Lower leg skin (tissue), 4 donors: ENCODE results near the gene WDTC1. TPM values are rescaled to one million over a fixed set of nuclear protein-coding genes. Genes with fewer than 3 reads are reported as not detected.

Experiments used
- DNase-seq, 2 donors: peaks; one replicate each; pipeline ENCODE4 v3.0.0-alpha.2; 2019; ENCODE audit warnings: low spot score in 2 of 2
- H3K4me3 ChIP-seq: fragments of 200-600 bp; sonication (generic); 2 replicates; pipeline ENCODE4 v1.5.1; 2017; ENCODE audit warnings: mild to moderate bottlenecking, low read depth; ENCODE audit not compliant: poor library complexity, severe bottlenecking
- POLR2A ChIP-seq, 2 donors: fragments of 450-650 bp; IDR thresholded peaks; one replicate each; pipeline ENCODE4 v1.6.1; 2016 to 2017; ENCODE audit warnings: antibody characterized with exemption in 2 of 2, mild to moderate bottlenecking in 1 of 2, moderate library complexity in 1 of 2
- WGBS, 2 donors: methylation state at CpG; one replicate each; pipeline ENCODE4 v1.1.5; 2018; 5-methylcytosine and 5-hydroxymethylcytosine counted together
- intact Hi-C: fragments of 100-400 bp; cut with DNase I; formaldehyde crosslinking; loops from one replicate; pipeline ENCODE4 v1.15.0; 2023; ENCODE audit warnings: low total_unique reads
- total RNA-seq, 4 donors: library from RNA; depleted of rRNA; stranded (reverse); fragments of >200 nt; gene quantifications; one replicate each; pipeline ENCODE4 v1.1.0, GENCODE V29; 2016
- TF ChIP-seq, protein P1 (sequence below), 3 donors: fragments of 450-650 bp; IDR thresholded peaks; one replicate each; pipeline ENCODE4 v1.5.1; 2016; ENCODE audit warnings: antibody characterized with exemption in 3 of 3, mild to moderate bottlenecking in 3 of 3, moderate library complexity in 2 of 3

Gene WDTC1
- total RNA-seq, 4 donors from 2014 or later: 43.8 to 75.6 (median 65.1) TPM

DNA sequence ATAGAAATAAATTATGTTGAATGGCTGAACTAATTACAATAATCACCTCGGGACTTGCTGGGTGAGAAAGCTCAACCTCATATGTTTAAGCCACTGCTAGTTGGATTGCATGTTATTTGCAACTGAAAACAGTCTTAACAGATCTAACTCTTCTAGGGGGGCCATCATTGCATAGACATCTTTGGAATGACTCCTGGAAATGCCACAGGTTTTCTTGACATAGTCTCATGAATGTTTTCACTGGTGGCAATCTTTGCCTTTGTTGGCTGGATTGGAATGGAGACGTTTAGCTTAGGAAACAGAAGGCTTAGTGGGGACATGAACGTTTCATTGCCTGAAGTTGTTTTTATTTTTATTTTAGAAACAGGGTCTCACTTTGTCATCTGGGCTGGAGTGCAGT, 8.8 kb upstream of the WDTC1 start:
- TF ChIP-seq POLR2A (IDR thresholded peaks at IDR 0.05): no peak
- TF ChIP-seq, protein P1, sequence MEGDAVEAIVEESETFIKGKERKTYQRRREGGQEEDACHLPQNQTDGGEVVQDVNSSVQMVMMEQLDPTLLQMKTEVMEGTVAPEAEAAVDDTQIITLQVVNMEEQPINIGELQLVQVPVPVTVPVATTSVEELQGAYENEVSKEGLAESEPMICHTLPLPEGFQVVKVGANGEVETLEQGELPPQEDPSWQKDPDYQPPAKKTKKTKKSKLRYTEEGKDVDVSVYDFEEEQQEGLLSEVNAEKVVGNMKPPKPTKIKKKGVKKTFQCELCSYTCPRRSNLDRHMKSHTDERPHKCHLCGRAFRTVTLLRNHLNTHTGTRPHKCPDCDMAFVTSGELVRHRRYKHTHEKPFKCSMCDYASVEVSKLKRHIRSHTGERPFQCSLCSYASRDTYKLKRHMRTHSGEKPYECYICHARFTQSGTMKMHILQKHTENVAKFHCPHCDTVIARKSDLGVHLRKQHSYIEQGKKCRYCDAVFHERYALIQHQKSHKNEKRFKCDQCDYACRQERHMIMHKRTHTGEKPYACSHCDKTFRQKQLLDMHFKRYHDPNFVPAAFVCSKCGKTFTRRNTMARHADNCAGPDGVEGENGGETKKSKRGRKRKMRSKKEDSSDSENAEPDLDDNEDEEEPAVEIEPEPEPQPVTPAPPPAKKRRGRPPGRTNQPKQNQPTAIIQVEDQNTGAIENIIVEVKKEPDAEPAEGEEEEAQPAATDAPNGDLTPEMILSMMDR (IDR thresholded peaks at IDR 0.05): no peak
- intact Hi-C loops: no loop called here
- 71 to 82% methylated on average over 3 of the region's 3 CpGs for WGBS, 2 donors
- no peak for DNase-seq
- H3K4me3 ChIP-seq: no peak overlapping the region

DNA sequence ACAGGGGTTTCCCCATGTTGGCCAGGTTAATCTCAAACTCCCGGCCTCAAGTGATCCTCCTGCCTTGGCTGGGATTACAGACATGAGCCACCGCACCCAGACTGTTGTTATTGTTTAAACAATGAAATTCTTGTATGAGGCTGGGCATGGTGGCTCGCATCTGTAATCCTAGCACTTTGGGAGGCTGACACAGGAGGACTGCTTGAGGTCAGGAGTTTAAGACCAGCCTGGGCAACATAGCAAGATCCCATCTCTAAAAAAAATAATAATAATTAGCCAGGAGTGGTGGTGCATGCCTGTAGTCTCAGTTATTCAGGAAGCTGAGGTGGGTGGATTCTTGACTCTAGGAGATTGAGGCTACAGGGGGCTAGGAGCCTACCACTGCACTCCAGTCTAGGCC, 6.7 kb upstream of the WDTC1 start:
- TF ChIP-seq, protein P1 (IDR thresholded peaks at IDR 0.05): no peak
- TF ChIP-seq POLR2A (IDR thresholded peaks at IDR 0.05): no peak
- no peak overlapping the region for H3K4me3 ChIP-seq
- intact Hi-C loops: no loop called here
- 86 to 95% methylated on average over 3 of the region's 3 CpGs for WGBS, 2 donors
- peak in 1 of 2 donors; percentile 26 for DNase-seq

- peak overlapping the region; percentile 7 for H3K4me3 ChIP-seq
- DNase-seq: peak in 1 of 2 donors; percentile 23
- TF ChIP-seq, protein P1 (IDR thresholded peaks at IDR 0.05): no peak
- TF ChIP-seq POLR2A (IDR thresholded peaks at IDR 0.05): no peak
- intact Hi-C loops: no loop called here
- WGBS, 2 donors: 54 to 55% methylated on average over 9 of the region's 9 CpGs
Measured at GRCh38 chr1:27233667-27234048, 774 bp upstream of the WDTC1 start.

DNA sequence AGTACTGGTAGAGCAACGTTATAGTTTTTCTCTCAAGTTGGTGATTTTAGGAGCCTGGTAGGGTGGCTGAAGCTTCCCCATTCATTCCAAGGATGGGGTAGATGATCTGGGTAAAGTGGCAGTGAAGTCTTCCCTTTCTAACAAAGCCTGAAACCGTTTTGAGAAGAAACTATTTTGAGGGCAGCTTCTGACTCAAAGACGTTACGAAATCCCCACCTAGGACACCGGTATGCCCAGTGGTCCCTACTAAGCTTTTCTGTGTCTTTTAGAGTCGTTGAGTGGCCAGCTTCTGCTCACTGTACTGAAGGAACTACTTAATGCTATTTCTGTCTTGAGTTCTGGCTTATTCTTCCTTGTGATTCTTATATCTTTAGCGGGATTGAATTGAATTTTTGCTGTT, 1.4 kb downstream of the WDTC1 start:
- no peak for DNase-seq
- no peak for TF ChIP-seq POLR2A (IDR thresholded peaks at IDR 0.05)
- TF ChIP-seq, protein P1 (IDR thresholded peaks at IDR 0.05): no peak
- no peak overlapping the region for H3K4me3 ChIP-seq
- WGBS, 2 donors: 28 to 39% methylated on average over 7 of the region's 7 CpGs
- intact Hi-C loops: no loop called here

DNA sequence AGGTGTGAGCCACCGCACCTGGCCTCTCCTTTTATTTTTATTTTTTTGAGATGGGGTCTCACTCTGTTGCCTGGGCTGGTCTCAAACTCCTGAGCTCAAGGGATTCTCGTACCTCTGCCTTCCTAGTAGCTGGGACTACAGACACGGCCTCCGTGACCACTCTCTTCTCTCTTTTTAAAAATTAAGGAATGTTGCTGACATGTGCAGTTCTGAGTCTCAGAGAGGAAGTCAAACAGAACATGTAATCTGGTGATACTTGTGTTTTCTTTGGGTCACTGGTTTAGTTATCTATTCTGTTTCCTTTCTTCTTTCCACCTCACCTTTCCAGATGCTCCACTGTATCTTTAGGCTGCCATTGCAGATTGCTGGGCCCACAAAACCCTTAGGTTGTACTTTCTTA, 2.7 kb downstream of the WDTC1 start:
- no peak overlapping the region for H3K4me3 ChIP-seq

DNA sequence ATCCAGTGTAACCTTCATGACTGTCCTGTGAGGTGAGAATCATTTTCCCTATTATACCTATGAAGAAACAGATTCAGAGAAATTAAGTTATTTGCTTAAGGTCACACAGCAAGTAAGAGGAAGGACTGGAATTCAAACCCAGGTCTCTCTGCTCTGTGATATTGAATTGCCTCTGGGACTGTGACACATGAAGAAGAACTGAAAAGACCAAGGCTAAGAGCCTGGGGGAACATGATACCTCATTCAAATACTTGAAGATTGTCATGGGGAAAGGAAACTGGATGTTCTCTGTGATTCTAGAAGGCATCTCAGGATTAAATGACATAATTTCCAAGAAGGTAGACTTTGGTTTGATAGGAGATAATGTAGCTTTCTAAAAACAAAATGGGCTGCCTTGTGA, 3.6 kb downstream of the WDTC1 start:
- no peak for DNase-seq
- H3K4me3 ChIP-seq: no peak overlapping the region
- TF ChIP-seq, protein P1 (IDR thresholded peaks at IDR 0.05): no peak
- no peak for TF ChIP-seq POLR2A (IDR thresholded peaks at IDR 0.05)
- intact Hi-C loops: no loop called here

More for the DNA sequence above, 2.7 kb downstream of the WDTC1 start:
- TF ChIP-seq POLR2A (IDR thresholded peaks at IDR 0.05): no peak
- TF ChIP-seq, protein P1 (IDR thresholded peaks at IDR 0.05): no peak
- intact Hi-C loops: no loop called here
- no peak for DNase-seq
- WGBS, 2 donors: 84 to 85% methylated on average over 4 of the region's 4 CpGs
